H9 (cell line): ENCODE data around the gene ACP4. TPM values are rescaled to one million over a fixed set of nuclear protein-coding genes. Genes with fewer than 3 reads are reported as not detected.
"Not testable (repeated sequence)": the region's sequence is repeated elsewhere in the genome, so short reads cannot be mapped to it uniquely, and the experiment has no call there.

Source experiments
- DNase-seq: peaks from one replicate; pipeline ENCODE4 v3.0.0-alpha.2; 2017
- H2AFZ ChIP-seq: one replicate; pipeline ENCODE4 v1.6.1; 2013; ENCODE audit warnings: mild to moderate bottlenecking, low read length, control low read depth, moderate library complexity
- H2AK5ac ChIP-seq: 2 replicates; pipeline ENCODE4 v1.6.1; 2013; ENCODE audit warnings: low read length, control low read depth, mixed read lengths; ENCODE audit not compliant: insufficient read length
- H2BK120ac ChIP-seq: one replicate; pipeline ENCODE4 v1.6.1; 2013; ENCODE audit warnings: low read depth, mild to moderate bottlenecking, low read length, control low read depth, inconsistent platforms; ENCODE audit not compliant: poor library complexity, severe bottlenecking
- H2BK12ac ChIP-seq: 2 replicates; pipeline ENCODE4 v1.6.1; 2013; ENCODE audit warnings: low read length, control low read depth, mixed read lengths, low read depth; ENCODE audit not compliant: insufficient read length
- H2BK15ac ChIP-seq: 2 replicates; pipeline ENCODE4 v1.6.1; 2013; ENCODE audit warnings: low read depth, low read length, control low read depth
- H2BK20ac ChIP-seq: one replicate; pipeline ENCODE4 v1.6.1; 2013; ENCODE audit warnings: low read depth, mild to moderate bottlenecking, low read length, control low read depth, inconsistent platforms; ENCODE audit not compliant: poor library complexity, severe bottlenecking
- H2BK5ac ChIP-seq: 2 replicates; pipeline ENCODE4 v1.6.1; 2013; ENCODE audit warnings: low read length, control low read depth, mixed read lengths; ENCODE audit not compliant: insufficient read length
- H3K14ac ChIP-seq: 2 replicates; pipeline ENCODE4 v1.6.1; 2013; ENCODE audit warnings: low read length, control low read depth; ENCODE audit not compliant: insufficient read depth
- H3K18ac ChIP-seq: 2 replicates; pipeline ENCODE4 v1.6.1; 2013; ENCODE audit warnings: low read depth, mild to moderate bottlenecking, mixed read lengths, low read length, control low read depth; ENCODE audit not compliant: insufficient read length
- H3K23ac ChIP-seq: 2 replicates; pipeline ENCODE4 v1.6.1; 2013; ENCODE audit warnings: low read length, control low read depth, mixed read lengths, low read depth; ENCODE audit not compliant: insufficient read length
- H3K23me2 ChIP-seq: 2 replicates; pipeline ENCODE4 v1.6.1; 2013; ENCODE audit warnings: low read depth, mild to moderate bottlenecking, mixed read lengths, low read length, control low read depth; ENCODE audit not compliant: insufficient read length, poor library complexity, severe bottlenecking
- H3K27ac ChIP-seq: 2 replicates; pipeline ENCODE4 v1.5.1; 2013; ENCODE audit warnings: low read length, control low read depth, mixed read lengths, low read depth; ENCODE audit not compliant: insufficient read length
- H3K27me3 ChIP-seq: 2 replicates; pipeline ENCODE4 v1.6.1; 2013; ENCODE audit warnings: low read length, control low read depth, inconsistent platforms; ENCODE audit not compliant: insufficient read depth
- H3K4ac ChIP-seq: 2 replicates; pipeline ENCODE4 v1.6.1; 2013; ENCODE audit warnings: low read depth, mild to moderate bottlenecking, control low read depth, inconsistent platforms, low read length, moderate library complexity
- H3K4me1 ChIP-seq: 2 replicates; pipeline ENCODE4 v1.6.1; 2013; ENCODE audit warnings: low read length, control low read depth, inconsistent platforms; ENCODE audit not compliant: insufficient read depth
- H3K4me2 ChIP-seq: 2 replicates; pipeline ENCODE4 v1.6.1; 2013; ENCODE audit warnings: low read length, control low read depth, mixed read lengths; ENCODE audit not compliant: insufficient read length, insufficient read depth
- H3K56ac ChIP-seq: 2 replicates; pipeline ENCODE4 v1.6.1; 2013; ENCODE audit warnings: low read depth, mild to moderate bottlenecking, mixed read lengths, low read length, control low read depth; ENCODE audit not compliant: insufficient read length
- H3K79me1 ChIP-seq: 2 replicates; pipeline ENCODE4 v1.6.1; 2013; ENCODE audit warnings: low read depth, mild to moderate bottlenecking, moderate library complexity, low read length, control low read depth, inconsistent platforms; ENCODE audit not compliant: insufficient read depth, poor library complexity, severe bottlenecking
- H3K79me2 ChIP-seq: 2 replicates; pipeline ENCODE4 v1.6.1; 2013; ENCODE audit warnings: low read length, control low read depth, inconsistent platforms; ENCODE audit not compliant: insufficient read depth
- H3K9ac ChIP-seq: 2 replicates; pipeline ENCODE4 v1.6.1; 2013; ENCODE audit warnings: low read length, control low read depth, mixed read lengths; ENCODE audit not compliant: insufficient read length; ENCODE audit errors: extremely low read depth
- H3K9me3 ChIP-seq: one replicate; pipeline ENCODE4 v1.6.1; 2013; ENCODE audit warnings: low read depth, low read length, inconsistent platforms; ENCODE audit not compliant: control insufficient read depth
- H3T11ph ChIP-seq: one replicate; pipeline ENCODE4 v1.6.1; 2013; ENCODE audit warnings: mild to moderate bottlenecking, low read length, control low read depth, inconsistent platforms
- H4K20me1 ChIP-seq: one replicate; pipeline ENCODE4 v1.6.1; 2013; ENCODE audit not compliant: control insufficient read depth, insufficient read length, insufficient read depth
- H4K5ac ChIP-seq: 2 replicates; pipeline ENCODE4 v1.6.1; 2013; ENCODE audit warnings: low read depth, mild to moderate bottlenecking, mixed read lengths, low read length, control low read depth; ENCODE audit not compliant: insufficient read length
- H4K8ac ChIP-seq: replicated peaks from 2 replicates; pipeline ENCODE4 v1.6.1; 2013; ENCODE audit warnings: low read length, control low read depth, mixed read lengths, low read depth; ENCODE audit not compliant: insufficient read length
- H4K91ac ChIP-seq: 2 replicates; pipeline ENCODE4 v1.6.1; 2013; ENCODE audit warnings: low read depth, mild to moderate bottlenecking, moderate library complexity, mixed read lengths, low read length, control low read depth; ENCODE audit not compliant: insufficient read length
- H3K27ac Mint-ChIP-seq, 3 experiments: 2 replicates in 2 of 3; 3 replicates in 1 of 3; pipeline ENCODE4 v1.8.0; 2020 to 2021; ENCODE audit warnings: mixed read lengths in 3 of 3, mild to moderate bottlenecking in 1 of 3, moderate library complexity in 1 of 3
- H3K27me3 Mint-ChIP-seq: 2 replicates; pipeline ENCODE4 v1.8.0; 2021; ENCODE audit warnings: low read depth, mild to moderate bottlenecking, moderate library complexity, mixed read lengths
- H3K36me3 Mint-ChIP-seq, 3 experiments: 2 replicates in 2 of 3; 3 replicates in 1 of 3; pipeline ENCODE4 v1.8.0; 2020 to 2021; ENCODE audit warnings: low read depth in 3 of 3, mixed read lengths in 3 of 3; ENCODE audit not compliant: insufficient read depth in 1 of 3
- H3K4me1 Mint-ChIP-seq, 2 experiments: 2 replicates each; pipeline ENCODE4 v1.8.0; 2020; ENCODE audit warnings: mixed read lengths in 2 of 2
- H3K4me3 Mint-ChIP-seq, 2 experiments: 2 replicates in 1 of 2; 3 replicates in 1 of 2; pipeline ENCODE4 v1.8.0; 2020 to 2021; ENCODE audit warnings: mild to moderate bottlenecking in 2 of 2, mixed read lengths in 2 of 2, moderate library complexity in 1 of 2
- H3K9me3 Mint-ChIP-seq, 2 experiments: 2 replicates in 1 of 2; 3 replicates in 1 of 2; pipeline ENCODE4 v1.8.0; 2020; ENCODE audit warnings: mild to moderate bottlenecking in 2 of 2, mixed read lengths in 2 of 2, moderate library complexity in 1 of 2
- WGBS: extraction: QIAGEN DNeasy Blood & Tissue Kit; methylation state at CpG from one replicate; pipeline ENCODE4 v1.1.7; 2013; ENCODE audit warnings: missing lambda C conversion rate, low lambda C conversion rate, mixed read lengths; ENCODE audit not compliant: insufficient read length; ENCODE audit errors: extremely low coverage; 5-methylcytosine and 5-hydroxymethylcytosine counted together
- total RNA-seq: library from RNA; stranded (reverse); gene quantifications from 2 replicates; pipeline ENCODE4 v1.2.1, GENCODE V29; 2021
- TF ChIP-seq, protein P1 (sequence below): fragments of 200-600 bp; sonication (generic); conservative IDR thresholded peaks from 3 replicates; pipeline ENCODE4 v1.8.0; 2021; ENCODE audit warnings: antibody characterized with exemption, mild to moderate bottlenecking

The ACP4 gene
- total RNA-seq, 1 experiment from 2014 or later = not detected

- Histone ChIP-seq H4K5ac (no peak overlapping the region), H3K4me2 (no peak overlapping the region), H2BK15ac (no peak overlapping the region), H4K8ac (no peak overlapping the region), H4K91ac (no peak overlapping the region), H3K9ac (no peak overlapping the region), H3K23ac (no peak overlapping the region), H3K18ac (no peak overlapping the region), H3K23me2 (no peaks in the 10 kb centered on the region), H3K27me3 (no peaks in the 10 kb centered on the region), H3K9me3 (no peaks in the 10 kb centered on the region), H3K79me1 (no peaks in the 10 kb centered on the region), H4K20me1 (no peaks in the 10 kb centered on the region), H2BK120ac (no peak overlapping the region), H3K4me1 (no peaks in the 10 kb centered on the region), H3K4ac (no peak overlapping the region), H3T11ph (no peak overlapping the region), H2BK20ac (no peak overlapping the region), H2BK12ac (no peak overlapping the region), H2AK5ac (no peak overlapping the region), H2AFZ (no peak overlapping the region), H3K27ac (no peak overlapping the region), H3K79me2 (no peaks in the 10 kb centered on the region), H3K56ac (no peak overlapping the region), H3K14ac (no peak overlapping the region), H2BK5ac (no peak overlapping the region)
- no peak for DNase-seq
- no peak overlapping the region for H3K4me3 Mint-ChIP-seq
- TF ChIP-seq, protein P1, sequence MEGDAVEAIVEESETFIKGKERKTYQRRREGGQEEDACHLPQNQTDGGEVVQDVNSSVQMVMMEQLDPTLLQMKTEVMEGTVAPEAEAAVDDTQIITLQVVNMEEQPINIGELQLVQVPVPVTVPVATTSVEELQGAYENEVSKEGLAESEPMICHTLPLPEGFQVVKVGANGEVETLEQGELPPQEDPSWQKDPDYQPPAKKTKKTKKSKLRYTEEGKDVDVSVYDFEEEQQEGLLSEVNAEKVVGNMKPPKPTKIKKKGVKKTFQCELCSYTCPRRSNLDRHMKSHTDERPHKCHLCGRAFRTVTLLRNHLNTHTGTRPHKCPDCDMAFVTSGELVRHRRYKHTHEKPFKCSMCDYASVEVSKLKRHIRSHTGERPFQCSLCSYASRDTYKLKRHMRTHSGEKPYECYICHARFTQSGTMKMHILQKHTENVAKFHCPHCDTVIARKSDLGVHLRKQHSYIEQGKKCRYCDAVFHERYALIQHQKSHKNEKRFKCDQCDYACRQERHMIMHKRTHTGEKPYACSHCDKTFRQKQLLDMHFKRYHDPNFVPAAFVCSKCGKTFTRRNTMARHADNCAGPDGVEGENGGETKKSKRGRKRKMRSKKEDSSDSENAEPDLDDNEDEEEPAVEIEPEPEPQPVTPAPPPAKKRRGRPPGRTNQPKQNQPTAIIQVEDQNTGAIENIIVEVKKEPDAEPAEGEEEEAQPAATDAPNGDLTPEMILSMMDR = no peak
- peak overlapping the region in 1 of 3 experiments; percentile 27; a peak in 1 of 7 replicates for H3K27ac Mint-ChIP-seq
- no CpG with 5 or more reads among the region's 7 CpGs for WGBS
- peaks cover 37% of the 10 kb centered on the region for H3K27me3 Mint-ChIP-seq
- peaks cover 0 to 14% of the 10 kb centered on the region in 2 experiments; a peak in 3 of 4 replicates for H3K4me1 Mint-ChIP-seq
- peaks cover 0 to 4% (median 2%) of the 10 kb centered on the region in 3 experiments; a peak in 2 of 7 replicates for H3K36me3 Mint-ChIP-seq
- peaks cover 4 to 5% of the 10 kb centered on the region in 2 experiments; a peak in 3 of 5 replicates for H3K9me3 Mint-ChIP-seq
Observed at GRCh38 chr19:50764409-50764808, 25.8 kb upstream of the ACP4 start.

- H3K9me3 ChIP-seq, H2BK12ac ChIP-seq, H3K27ac ChIP-seq, H2BK20ac ChIP-seq, H3K4ac ChIP-seq, H3K9me3 Mint-ChIP-seq, H2AFZ ChIP-seq, H2BK120ac ChIP-seq, H3K36me3 Mint-ChIP-seq, H2AK5ac ChIP-seq, DNase-seq, H3K23ac ChIP-seq, H3K79me2 ChIP-seq, H3K4me1 ChIP-seq, H3K18ac ChIP-seq, H3K79me1 ChIP-seq, H3K4me2 ChIP-seq, H3K27ac Mint-ChIP-seq, H3K9ac ChIP-seq, H3K23me2 ChIP-seq, H4K91ac ChIP-seq, H4K8ac ChIP-seq, H3K56ac ChIP-seq, H3K27me3 ChIP-seq, H4K20me1 ChIP-seq, H3K14ac ChIP-seq, H2BK15ac ChIP-seq, H4K5ac ChIP-seq, H3T11ph ChIP-seq, H2BK5ac ChIP-seq, H3K4me3 Mint-ChIP-seq: not testable (repeated sequence)
- WGBS = no CpG with 5 or more reads among the region's 12 CpGs
- H3K4me1 Mint-ChIP-seq = peaks cover 0 to 12% of the 10 kb centered on the region in 2 experiments; a peak in 3 of 4 replicates
- H3K27me3 Mint-ChIP-seq = peaks cover 34% of the 10 kb centered on the region
Observed at GRCh38 chr19:50766746-50767145, 23.5 kb upstream of the ACP4 start.
